ENCODE results near the gene PTGDR.

- TF ChIP-seq CTCF (IDR thresholded peaks at IDR 0.05) (peak in 1 of 3 experiments; percentile 7), POLR2A (IDR thresholded peaks at IDR 0.05) (no peak)
Observed at GRCh38 chr14:52272375-52272774, 4.9 kb downstream of the PTGDR start.
